ENCODE data around the gene PCK1. TPM values are rescaled to one million over a fixed set of nuclear protein-coding genes. Genes with fewer than 3 reads are reported as not detected.

Gene PCK1
- total and polyA plus RNA-seq, 2 donors from 2014 or later = 29.7 to 551 TPM

GRCh38 chr20:57585466-57586213, 24.7 kb downstream of the PCK1 start:
- peak overlapping the region in 1 of 3 donors; percentile 37 for H3K9ac ChIP-seq (ENCODE audit: low read length in 3 of 3)
- H3K27me3 ChIP-seq (ENCODE audit: control insufficient read depth, insufficient read depth, low read length) = no peaks in the 10 kb centered on the region
- peaks cover 0 to 74% (median 66%) of the 10 kb centered on the region in 3 donors for H3K4me1 ChIP-seq (ENCODE audit: control insufficient read depth in 2 of 3, insufficient read depth in 2 of 3, low read depth in 1 of 3, low read length in 3 of 3)
- no peaks in the 10 kb centered on the region for H3K36me3 ChIP-seq (ENCODE audit: control insufficient read depth in 2 of 3, insufficient read depth in 3 of 3, low read length in 3 of 3)
- no peak for TF ChIP-seq CTCF (IDR thresholded peaks at IDR 0.05; ENCODE audit: borderline replicate concordance, extremely low read depth, insufficient read depth)
- H3K9me3 ChIP-seq (ENCODE audit: control insufficient read depth in 2 of 3, insufficient read depth in 1 of 3, low read length in 3 of 3) = peaks cover 0 to 3% (median 0%) of the 10 kb centered on the region in 3 donors
- no peak overlapping the region for H3K4me3 ChIP-seq (ENCODE audit: low read length in 3 of 3)
- FAIRE-seq (no peak), DNase-seq (peak in 1 of 5 donors; percentile 64)
- intact Hi-C loops (cut with DNase I) = no loop called here
- H3K27ac ChIP-seq (ENCODE audit: low read depth in 2 of 2, low read length in 2 of 2) = peak overlapping the region; percentile 94 to 97

DNA sequence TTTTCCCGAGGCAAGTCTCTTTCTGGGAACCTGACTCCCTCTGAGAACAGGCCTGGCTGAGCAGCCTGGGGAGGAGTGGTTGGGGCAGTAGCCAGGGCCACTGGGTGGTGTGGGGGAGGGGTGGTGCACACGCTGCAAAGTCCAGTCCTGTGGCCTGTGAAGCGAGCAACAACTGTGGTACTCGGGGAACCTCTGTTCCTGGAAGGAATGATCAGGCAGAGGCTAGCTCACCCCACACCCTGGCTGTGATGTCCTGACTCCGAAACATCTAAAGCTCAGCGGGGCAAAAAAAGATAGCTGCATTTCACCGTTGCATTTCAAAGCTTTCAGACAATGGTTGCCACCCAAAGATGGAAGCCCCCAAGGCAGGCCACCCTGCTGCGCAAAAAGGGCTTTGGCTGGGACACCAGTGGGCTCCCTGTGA, 25.5 kb downstream of the PCK1 start:
- peak overlapping the region; percentile 94 to 97 for H3K27ac ChIP-seq (ENCODE audit: low read depth in 2 of 2, low read length in 2 of 2)
- no peak for FAIRE-seq
- peak; percentile 80 to 91 (median 84) for DNase-seq

DNA sequence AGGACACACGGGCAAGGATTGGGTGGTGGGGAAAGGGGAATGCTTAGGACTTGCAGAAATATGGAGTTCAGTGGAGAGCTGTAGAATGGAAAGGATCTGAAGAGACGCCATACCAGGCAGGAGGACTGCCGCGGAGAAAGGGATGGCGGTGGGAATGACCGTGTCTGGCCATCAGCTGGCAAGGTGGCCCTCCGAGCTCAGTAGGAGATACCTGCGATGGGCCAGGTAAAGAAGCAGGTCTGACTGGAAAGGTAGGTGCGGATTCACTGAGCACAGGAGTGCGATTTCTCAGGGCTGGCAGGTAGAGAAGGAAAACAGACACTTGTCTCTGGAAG, 26.0 kb downstream of the PCK1 start:
- no peaks in the 10 kb centered on the region for H3K36me3 ChIP-seq (ENCODE audit: control insufficient read depth in 2 of 3, insufficient read depth in 3 of 3, low read length in 3 of 3)
- H3K27me3 ChIP-seq (ENCODE audit: control insufficient read depth, insufficient read depth, low read length) = no peaks in the 10 kb centered on the region
- FAIRE-seq (no peak), DNase-seq (peak in 1 of 5 donors; percentile 31)
- H3K9ac ChIP-seq (ENCODE audit: low read length in 3 of 3) = peak overlapping the region in 1 of 3 donors; percentile 30
- intact Hi-C loops (cut with DNase I) = no loop called here
- no peak for TF ChIP-seq CTCF (IDR thresholded peaks at IDR 0.05; ENCODE audit: borderline replicate concordance, extremely low read depth, insufficient read depth)
- H3K9me3 ChIP-seq (ENCODE audit: control insufficient read depth in 2 of 3, insufficient read depth in 1 of 3, low read length in 3 of 3) = peaks cover 0 to 3% (median 0%) of the 10 kb centered on the region in 3 donors
- H3K27ac ChIP-seq (ENCODE audit: low read depth in 2 of 2, low read length in 2 of 2) = peak overlapping the region; percentile 91 to 94
- H3K4me1 ChIP-seq (ENCODE audit: control insufficient read depth in 2 of 3, insufficient read depth in 2 of 3, low read depth in 1 of 3, low read length in 3 of 3) = peaks cover 0 to 68% (median 59%) of the 10 kb centered on the region in 3 donors
- H3K4me3 ChIP-seq (ENCODE audit: low read length in 3 of 3) = peak overlapping the region in 1 of 3 donors; percentile 3

More for the DNA sequence above, 25.5 kb downstream of the PCK1 start:
- H3K4me1 ChIP-seq (ENCODE audit: control insufficient read depth in 2 of 3, insufficient read depth in 2 of 3, low read depth in 1 of 3, low read length in 3 of 3) = peaks cover 0 to 72% (median 63%) of the 10 kb centered on the region in 3 donors
- H3K9me3 ChIP-seq (ENCODE audit: control insufficient read depth in 2 of 3, insufficient read depth in 1 of 3, low read length in 3 of 3) = peaks cover 0 to 3% (median 0%) of the 10 kb centered on the region in 3 donors
- no peaks in the 10 kb centered on the region for H3K27me3 ChIP-seq (ENCODE audit: control insufficient read depth, insufficient read depth, low read length)
- H3K4me3 ChIP-seq (ENCODE audit: low read length in 3 of 3) = no peak overlapping the region
- intact Hi-C loops (cut with DNase I) = no loop called here
- no peak for TF ChIP-seq CTCF (IDR thresholded peaks at IDR 0.05; ENCODE audit: borderline replicate concordance, extremely low read depth, insufficient read depth)
- no peaks in the 10 kb centered on the region for H3K36me3 ChIP-seq (ENCODE audit: control insufficient read depth in 2 of 3, insufficient read depth in 3 of 3, low read length in 3 of 3)
- H3K9ac ChIP-seq (ENCODE audit: low read length in 3 of 3) = peak overlapping the region in 1 of 3 donors; percentile 37

Measured in kidney (tissue), 14 donors.